ENCODE results near the gene S100A9. TPM values are rescaled to one million over a fixed set of nuclear protein-coding genes. Genes with fewer than 3 reads are reported as not detected.
"Not testable (repeated sequence)": the region's sequence is repeated elsewhere in the genome, so short reads cannot be mapped to it uniquely, and the experiment has no call there.

The S100A9 gene
- not detected for total RNA-seq

DNA sequence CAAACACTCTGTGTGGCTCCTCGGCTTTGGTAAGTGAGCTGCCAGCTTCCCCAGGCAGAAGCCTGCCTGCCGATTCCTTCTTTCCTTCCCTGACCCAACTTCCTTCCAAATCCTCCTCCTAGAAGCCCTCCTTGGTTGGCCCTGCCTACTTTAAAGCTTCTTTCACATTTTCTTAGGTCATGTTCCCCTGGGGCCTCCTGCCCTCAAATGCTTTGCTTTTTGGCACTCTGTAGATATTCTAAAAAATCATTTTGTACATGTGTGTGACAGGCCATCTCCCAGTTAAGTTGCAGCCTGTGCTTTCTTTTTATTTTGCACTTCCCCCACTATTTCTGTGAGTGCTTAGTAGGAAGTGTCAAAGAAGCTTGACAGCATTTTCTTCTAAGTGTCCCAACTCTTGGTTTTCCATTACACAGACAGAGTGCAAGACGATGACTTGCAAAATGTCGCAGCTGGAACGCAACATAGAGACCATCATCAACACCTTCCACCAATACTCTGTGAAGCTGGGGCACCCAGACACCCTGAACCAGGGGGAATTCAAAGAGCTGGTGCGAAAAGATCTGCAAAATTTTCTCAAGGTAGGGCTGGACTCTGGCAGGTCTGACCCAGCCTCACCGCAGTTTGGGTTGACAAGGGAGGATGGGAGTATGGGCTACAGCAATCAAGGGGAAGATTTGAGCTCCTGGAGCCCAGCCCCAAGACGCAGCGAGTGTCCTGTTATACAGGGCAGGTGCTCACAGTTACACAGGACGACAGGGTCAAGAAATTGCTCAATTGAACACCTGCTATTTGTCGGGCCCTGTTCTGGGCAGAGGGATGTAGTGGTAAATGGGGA lies at the start of gene S100A9:
S100A9 (plus strand) TSS at position 2 of the 838 bp plus-strand sequence; CDS start at position 432, 430 bp downstream.
- H3K27me3 Mint-ChIP-seq = peaks cover under 1% of the 10 kb centered on the region
- H3K27ac Mint-ChIP-seq = no peak within 1 kb of the TSS
- H3K9me3 Mint-ChIP-seq = no peaks in the 10 kb centered on the region
- no peaks in the 10 kb centered on the region for H3K36me3 Mint-ChIP-seq
- peaks cover 9% of the 10 kb centered on the region for H3K4me1 Mint-ChIP-seq
- no peak within 1 kb of the TSS for H3K4me3 Mint-ChIP-seq
- no peak for DNase-seq

DNA sequence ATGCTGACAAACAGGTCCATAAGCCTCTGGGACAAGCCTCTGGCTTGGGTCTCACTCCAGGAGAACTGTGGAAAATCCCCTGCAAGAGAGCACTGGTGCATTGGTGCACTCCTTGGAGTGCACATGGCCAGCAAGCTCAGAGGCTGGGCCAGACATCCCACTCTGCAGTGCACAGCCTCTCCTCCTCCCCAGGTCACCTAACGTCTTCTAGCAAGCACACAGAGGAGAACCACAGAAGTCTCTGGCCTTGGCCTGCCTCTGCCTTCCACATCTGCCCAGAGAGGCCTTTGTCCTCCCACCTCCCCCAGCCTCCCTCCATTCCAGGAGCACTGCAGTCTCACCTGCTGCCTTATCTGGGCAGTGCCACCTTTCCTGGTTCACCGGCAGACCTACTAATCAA lies 49.1 kb upstream of the S100A9 start:
- Mint-ChIP-seq H3K27ac (no peak overlapping the region), H3K36me3 (no peaks in the 10 kb centered on the region), H3K4me1 (no peaks in the 10 kb centered on the region), H3K27me3 (no peaks in the 10 kb centered on the region), H3K9me3 (no peaks in the 10 kb centered on the region), H3K4me3 (no peak overlapping the region)
- no peak for DNase-seq

DNA sequence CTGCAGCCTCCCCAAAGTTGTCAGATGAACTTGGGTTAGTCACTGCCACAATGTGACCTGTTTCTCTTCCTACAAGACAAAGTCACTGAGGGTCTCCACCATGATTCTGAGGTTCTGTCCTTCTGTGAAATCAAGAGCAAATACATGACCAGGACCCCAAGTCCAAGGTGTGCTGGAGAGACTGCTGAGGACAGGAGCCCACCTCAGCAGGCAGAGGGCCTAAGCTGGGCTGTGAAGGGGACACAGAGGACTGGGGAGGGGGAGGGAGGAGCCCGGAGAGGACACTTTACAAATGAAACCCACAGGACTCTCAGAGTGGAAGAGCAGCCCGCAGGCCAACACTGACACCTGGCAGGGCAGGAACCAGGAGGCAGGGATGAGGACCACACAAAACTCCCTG lies 48.2 kb upstream of the S100A9 start:
- no peak overlapping the region for H3K4me3 Mint-ChIP-seq
- no peaks in the 10 kb centered on the region for H3K4me1 Mint-ChIP-seq
- H3K9me3 Mint-ChIP-seq = no peaks in the 10 kb centered on the region
- no peak for DNase-seq
- no peaks in the 10 kb centered on the region for H3K36me3 Mint-ChIP-seq
- no peaks in the 10 kb centered on the region for H3K27me3 Mint-ChIP-seq
- no peak overlapping the region for H3K27ac Mint-ChIP-seq

DNA sequence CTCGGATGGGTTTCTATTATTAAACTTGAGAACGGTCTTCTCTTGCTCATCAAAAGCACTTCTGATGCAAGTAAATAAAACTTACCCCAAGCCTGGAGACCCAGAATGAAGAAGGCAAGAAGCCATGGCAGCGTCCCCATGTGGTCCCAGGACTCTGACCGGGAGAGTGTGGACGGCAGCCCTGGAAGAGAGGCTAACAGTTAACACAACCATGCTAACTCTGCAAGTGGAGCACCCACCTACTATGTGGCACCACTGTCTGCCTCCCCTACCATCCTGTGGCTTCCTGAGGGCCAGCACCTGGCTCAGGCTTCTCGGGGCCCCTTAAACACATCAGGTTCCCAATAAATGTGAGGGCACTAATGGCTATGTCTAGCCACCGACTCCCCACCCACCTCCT lies 47.1 kb upstream of the S100A9 start:
- H3K27me3 Mint-ChIP-seq = no peaks in the 10 kb centered on the region
- peaks cover 2% of the 10 kb centered on the region for H3K9me3 Mint-ChIP-seq
- H3K36me3 Mint-ChIP-seq = no peaks in the 10 kb centered on the region
- H3K4me3 Mint-ChIP-seq = no peak overlapping the region
- H3K27ac Mint-ChIP-seq = no peak overlapping the region
- no peaks in the 10 kb centered on the region for H3K4me1 Mint-ChIP-seq
- DNase-seq = no peak

DNA sequence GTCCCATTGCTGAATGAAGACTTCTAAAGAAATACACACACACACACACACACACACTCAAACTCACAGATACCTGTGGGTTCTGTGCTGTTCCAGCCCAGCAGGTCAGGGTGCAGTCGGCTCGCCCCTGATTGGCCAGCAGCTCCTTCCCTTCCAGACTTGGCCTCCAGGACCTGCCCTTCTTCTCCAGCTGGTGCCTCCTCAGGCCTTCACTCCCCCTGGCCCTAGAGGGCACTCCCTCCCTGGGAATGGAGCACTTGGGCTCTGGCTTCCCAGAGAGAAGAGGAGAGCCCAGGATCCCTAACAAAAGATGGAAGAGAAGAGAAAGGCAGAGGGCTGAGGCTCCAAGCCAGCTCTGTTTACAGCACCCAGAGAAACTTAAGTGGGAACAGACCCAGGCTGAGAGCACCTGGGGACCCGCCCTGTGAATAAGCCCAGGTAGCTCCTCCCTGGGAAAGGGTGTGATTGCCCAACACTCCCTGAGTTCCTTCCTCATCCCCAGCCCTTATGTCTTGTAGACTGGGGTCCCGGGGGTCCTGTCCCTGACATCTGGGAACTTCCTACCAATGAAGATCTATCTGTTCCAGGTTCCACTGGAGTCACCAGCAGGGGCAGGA lies 45.0 kb upstream of the S100A9 start, which contains the start of gene PGLYRP3:
PGLYRP3 (minus strand) TSS at position 383 of the 617 bp plus-strand sequence. CDS start 2,287 bp downstream, outside the sequence.
- Mint-ChIP-seq H3K27me3 (no peaks in the 10 kb centered on the region), H3K36me3 (no peaks in the 10 kb centered on the region), H3K4me1 (no peaks in the 10 kb centered on the region), H3K9me3 (peaks cover 2% of the 10 kb centered on the region), H3K4me3 (no peak within 1 kb of the TSS), H3K27ac (no peak within 1 kb of the TSS)
- no peak for DNase-seq

DNA sequence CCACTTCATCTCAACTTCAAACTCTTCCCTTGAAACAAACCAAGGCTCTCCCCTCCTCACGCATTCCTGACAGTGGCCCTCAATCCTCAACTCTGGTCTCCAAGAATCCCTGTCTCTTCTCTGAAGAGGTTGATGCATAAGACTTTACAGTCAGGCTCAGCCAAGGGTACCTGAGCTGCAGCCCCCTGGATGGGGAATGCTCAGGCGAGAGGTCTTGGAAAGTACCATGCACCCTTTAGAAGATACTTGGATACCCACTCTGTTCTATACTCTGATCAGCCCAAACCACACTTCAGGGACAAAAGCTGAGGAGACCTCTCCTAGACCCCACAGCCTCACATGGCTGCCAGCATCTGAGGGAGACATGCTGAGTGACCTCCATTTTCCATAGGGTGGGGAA lies 44.4 kb upstream of the S100A9 start:
- H3K27me3 Mint-ChIP-seq = no peaks in the 10 kb centered on the region
- no peak overlapping the region for H3K27ac Mint-ChIP-seq
- H3K9me3 Mint-ChIP-seq = peaks cover 2% of the 10 kb centered on the region
- H3K4me3 Mint-ChIP-seq = no peak overlapping the region
- no peaks in the 10 kb centered on the region for H3K4me1 Mint-ChIP-seq
- no peaks in the 10 kb centered on the region for H3K36me3 Mint-ChIP-seq
- no peak for DNase-seq

DNA sequence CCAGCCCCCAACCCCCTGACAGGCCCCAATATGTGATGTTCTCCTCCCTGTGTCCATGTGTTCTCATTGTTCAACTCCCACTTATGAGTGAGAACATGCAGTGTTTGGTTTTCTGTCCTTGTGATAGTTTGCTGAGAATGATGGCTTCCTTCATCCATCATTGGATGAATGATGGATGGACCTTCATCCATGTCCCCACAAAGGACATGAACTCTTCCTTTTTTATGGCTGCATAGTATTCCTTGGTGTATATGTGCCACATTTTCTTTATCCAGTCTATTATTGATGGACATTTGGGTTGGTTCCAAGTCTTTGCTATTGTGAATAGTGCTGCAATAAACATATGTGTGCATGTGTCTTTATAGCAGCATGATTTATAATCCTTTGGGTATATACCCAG lies 43.3 kb upstream of the S100A9 start:
- H3K27ac Mint-ChIP-seq, H3K4me1 Mint-ChIP-seq, H3K4me3 Mint-ChIP-seq, H3K36me3 Mint-ChIP-seq, H3K9me3 Mint-ChIP-seq, H3K27me3 Mint-ChIP-seq, DNase-seq: not testable (repeated sequence)

DNA sequence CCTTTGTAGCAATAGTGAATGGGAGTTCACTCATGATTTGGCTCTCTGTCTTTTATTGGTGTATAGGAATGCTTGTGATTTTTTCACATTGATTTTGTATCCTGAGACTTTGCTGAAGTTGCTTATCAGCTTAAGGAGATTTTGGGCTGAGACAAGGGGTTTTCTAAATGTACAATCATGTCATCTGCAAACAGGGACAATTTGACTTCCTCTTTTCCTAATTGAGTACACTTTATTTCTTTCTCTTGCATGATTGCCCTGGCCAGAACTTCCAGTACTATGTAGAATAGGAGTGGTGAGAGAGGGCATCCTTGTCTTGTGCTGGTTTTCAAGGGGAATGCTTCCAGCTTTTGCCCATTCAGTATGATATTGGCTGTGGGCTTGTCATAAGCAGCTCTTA lies 41.6 kb upstream of the S100A9 start:
- not testable (repeated sequence) for H3K36me3 Mint-ChIP-seq, DNase-seq, H3K4me1 Mint-ChIP-seq, H3K4me3 Mint-ChIP-seq, H3K27ac Mint-ChIP-seq, H3K9me3 Mint-ChIP-seq
- H3K27me3 Mint-ChIP-seq = peaks cover 16% of the 10 kb centered on the region

DNA sequence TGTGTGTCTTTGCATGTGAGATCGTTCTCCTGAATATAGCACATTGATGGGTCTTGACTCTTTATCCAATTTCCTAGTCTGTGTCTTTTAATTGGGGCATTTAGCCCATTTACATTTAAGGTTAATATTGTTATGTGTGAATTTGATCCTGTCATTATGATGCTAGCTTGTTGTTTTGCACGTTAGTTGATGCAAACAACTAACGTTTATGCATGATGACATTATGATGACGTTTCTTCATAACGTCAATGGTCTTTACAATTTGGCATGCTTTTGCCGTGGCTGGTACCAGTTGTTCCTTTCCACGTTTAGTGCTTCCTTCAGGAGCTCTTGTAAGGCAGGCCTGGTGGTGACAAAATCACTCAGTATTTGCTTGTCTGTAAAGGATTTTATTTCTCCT lies 39.5 kb upstream of the S100A9 start:
- not testable (repeated sequence) for H3K36me3 Mint-ChIP-seq, H3K4me3 Mint-ChIP-seq, DNase-seq, H3K27ac Mint-ChIP-seq, H3K4me1 Mint-ChIP-seq
- Mint-ChIP-seq H3K27me3 (peaks cover 16% of the 10 kb centered on the region), H3K9me3 (peaks cover 12% of the 10 kb centered on the region)

DNA sequence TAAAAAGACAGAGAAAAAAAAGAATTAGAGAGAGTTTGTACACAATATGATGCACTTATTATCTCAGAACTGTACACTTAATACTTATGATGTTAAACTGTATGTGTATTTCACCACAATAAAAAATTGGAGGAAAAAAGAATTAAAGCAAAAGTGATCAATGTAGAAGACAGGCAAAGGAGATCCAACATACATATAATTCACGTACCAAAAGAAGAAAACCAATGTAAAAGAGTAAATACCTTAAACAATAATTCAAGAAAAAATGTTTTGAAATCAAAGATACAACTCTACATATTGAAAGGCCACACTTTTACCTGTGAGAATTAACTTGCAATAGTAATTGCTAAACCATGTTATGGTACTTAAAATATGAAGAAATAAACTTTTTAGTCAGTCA lies 35.1 kb upstream of the S100A9 start:
- Mint-ChIP-seq H3K36me3 (peaks cover 3% of the 10 kb centered on the region), H3K9me3 (peaks cover 18% of the 10 kb centered on the region), H3K4me3 (no peak overlapping the region), H3K27me3 (peaks cover 16% of the 10 kb centered on the region), H3K27ac (no peak overlapping the region), H3K4me1 (no peaks in the 10 kb centered on the region)
- no peak for DNase-seq

DNA sequence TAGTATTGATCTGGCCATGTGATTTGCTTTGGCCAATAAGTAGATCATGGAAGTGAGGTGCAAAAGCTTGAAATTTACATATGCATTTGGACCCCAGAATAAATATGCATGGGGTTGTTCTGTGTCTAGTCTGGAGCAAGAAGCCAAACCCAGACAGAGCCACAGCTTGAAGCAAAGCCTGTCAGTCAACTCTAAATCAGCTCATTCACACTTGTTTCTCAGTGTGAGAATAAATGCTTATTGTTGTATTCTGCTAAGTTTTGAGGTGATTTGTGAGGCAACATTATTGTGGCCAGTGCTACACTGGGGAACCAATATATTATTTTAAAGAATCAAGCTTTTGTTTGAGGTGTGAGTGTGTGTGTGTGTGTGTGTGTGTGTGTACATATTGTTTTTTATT lies 32.7 kb upstream of the S100A9 start:
- Mint-ChIP-seq H3K4me1 (no peaks in the 10 kb centered on the region), H3K9me3 (peaks cover 26% of the 10 kb centered on the region)

DNA sequence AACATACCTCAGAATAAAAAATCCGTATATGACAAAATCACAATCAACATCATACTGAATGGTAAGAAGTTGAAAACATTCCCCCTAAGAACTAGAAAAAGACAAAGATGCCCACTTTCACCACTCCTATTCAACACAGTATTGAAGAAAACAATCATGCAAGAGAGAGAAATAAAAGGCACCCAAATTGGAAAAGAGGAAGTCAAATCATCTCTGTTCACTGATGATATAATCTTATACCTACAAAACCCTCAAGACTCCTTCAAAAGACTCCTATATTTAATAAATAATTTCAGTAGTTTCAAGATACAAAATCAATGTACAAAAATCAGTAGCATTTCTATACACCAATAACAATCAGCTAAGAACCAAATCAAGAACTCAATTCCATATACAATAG lies 23.8 kb upstream of the S100A9 start:
- no peak for DNase-seq
- Mint-ChIP-seq H3K27me3 (no peaks in the 10 kb centered on the region), H3K27ac (no peak overlapping the region), H3K36me3 (no peaks in the 10 kb centered on the region), H3K9me3 (peaks cover 24% of the 10 kb centered on the region), H3K4me1 (no peaks in the 10 kb centered on the region), H3K4me3 (no peak overlapping the region)

More for the DNA sequence above, 32.7 kb upstream of the S100A9 start:
- no peak for DNase-seq
- H3K36me3 Mint-ChIP-seq = peaks cover 3% of the 10 kb centered on the region
- H3K4me3 Mint-ChIP-seq = no peak overlapping the region
- peaks cover 8% of the 10 kb centered on the region for H3K27me3 Mint-ChIP-seq
- no peak overlapping the region for H3K27ac Mint-ChIP-seq

DNA sequence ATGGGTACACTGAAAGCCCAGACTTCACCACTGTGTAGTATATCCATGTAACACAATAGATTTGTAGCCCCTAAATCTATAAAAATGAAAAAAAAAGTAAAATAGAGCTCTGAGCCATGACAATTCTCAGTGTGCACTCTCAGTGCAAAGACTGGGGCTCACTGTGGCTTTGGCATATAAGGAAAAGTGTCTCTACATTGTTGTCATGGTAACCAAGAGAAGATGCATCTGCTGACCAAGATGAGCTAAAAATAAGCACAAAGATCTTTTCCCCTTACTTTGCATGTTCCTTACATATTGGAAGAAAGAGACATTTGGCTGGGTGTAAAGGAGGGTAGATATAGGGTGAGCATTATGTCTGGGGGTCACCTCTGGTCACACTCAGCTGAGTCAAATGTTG lies 21.0 kb upstream of the S100A9 start:
- Mint-ChIP-seq H3K9me3 (peaks cover 10% of the 10 kb centered on the region), H3K27ac (no peak overlapping the region), H3K4me3 (no peak overlapping the region), H3K4me1 (peaks cover 6% of the 10 kb centered on the region), H3K27me3 (no peaks in the 10 kb centered on the region), H3K36me3 (no peaks in the 10 kb centered on the region)
- DNase-seq = no peak

DNA sequence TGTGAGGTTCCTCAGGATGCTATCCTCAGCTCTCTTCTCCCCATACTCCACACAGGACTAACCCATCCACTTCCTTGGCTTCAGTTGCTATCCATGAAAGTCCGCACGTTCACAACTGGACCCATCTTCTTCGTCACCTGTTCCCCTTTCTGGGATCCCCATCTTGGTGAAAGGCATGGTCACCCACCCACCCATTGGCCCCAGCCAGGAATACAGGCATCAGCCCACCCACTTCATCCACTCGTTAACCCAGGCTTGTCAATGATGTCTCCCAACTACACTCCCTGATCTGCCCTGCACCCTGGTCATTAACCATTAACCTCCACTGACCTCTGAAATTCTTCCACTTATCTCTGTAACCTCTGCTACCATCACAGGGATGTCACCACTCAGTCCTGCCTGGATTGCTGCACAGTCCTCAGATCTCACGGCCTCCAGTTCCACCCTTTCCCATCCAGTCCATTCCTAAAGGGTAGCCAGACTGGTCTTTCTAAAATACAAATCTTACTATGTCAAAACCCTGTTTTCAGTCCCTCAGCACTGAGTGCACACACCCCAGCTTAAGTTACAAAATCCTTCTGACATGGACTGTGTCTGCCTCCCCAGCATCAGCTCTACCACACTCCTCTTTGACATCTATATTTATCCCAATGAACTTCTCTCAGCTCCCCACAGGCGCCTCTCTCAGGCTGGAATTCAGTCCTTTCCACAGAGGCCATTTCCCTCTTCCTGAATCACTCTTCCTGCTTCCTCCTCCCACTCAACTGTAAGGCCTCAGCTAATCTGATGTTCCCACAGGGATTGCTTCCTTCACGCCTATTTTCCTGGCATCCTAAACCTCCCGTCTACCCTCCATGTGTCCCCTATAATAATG lies 19.4 kb upstream of the S100A9 start:
- Mint-ChIP-seq H3K36me3 (no peaks in the 10 kb centered on the region), H3K9me3 (no peaks in the 10 kb centered on the region), H3K4me3 (no peak overlapping the region), H3K27ac (no peak overlapping the region), H3K4me1 (peaks cover 8% of the 10 kb centered on the region), H3K27me3 (peaks cover 10% of the 10 kb centered on the region)
- no peak for DNase-seq

DNA sequence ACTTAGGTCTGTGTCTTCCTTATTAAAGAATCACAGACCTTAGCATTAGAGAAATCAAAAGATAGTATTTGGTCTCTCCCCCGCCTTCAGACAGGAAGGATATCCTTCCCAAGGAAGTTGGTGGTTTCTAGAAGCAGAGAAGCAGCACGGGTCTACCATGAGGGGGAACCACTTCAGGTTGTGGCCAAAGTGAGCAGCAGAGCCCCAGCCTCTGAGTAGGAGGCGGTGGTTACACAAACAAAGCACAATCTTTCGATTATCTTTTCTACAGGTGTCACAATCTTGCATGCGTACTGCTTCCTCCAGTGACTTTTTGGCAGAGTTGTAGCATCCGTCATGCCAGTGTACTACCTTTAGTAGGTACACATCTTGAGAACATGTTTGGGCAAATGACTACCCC lies 17.9 kb upstream of the S100A9 start:
- no peak for DNase-seq
- Mint-ChIP-seq H3K9me3 (no peaks in the 10 kb centered on the region), H3K36me3 (no peaks in the 10 kb centered on the region), H3K27ac (no peak overlapping the region), H3K27me3 (peaks cover 20% of the 10 kb centered on the region), H3K4me1 (peaks cover 21% of the 10 kb centered on the region), H3K4me3 (no peak overlapping the region)
